Naive thymus-derived CD4-positive, alpha-beta T cell (primary cell): ENCODE measurements around the gene KLK3. TPM values are rescaled to one million over a fixed set of nuclear protein-coding genes. Genes with fewer than 3 reads are reported as not detected.

Source experiments
- ATAC-seq: fragments of 150-1000 bp; cut with Tn5 transposase; 2 replicates; pipeline ENCODE4 v1.10.0; 2021; ENCODE audit warnings: mild to moderate bottlenecking, moderate library complexity
- CTCF ChIA-PET: fragments of 350-600 bp; sonication (Branson Sonifier 250); formaldehyde crosslinking; loops from one replicate; lab custom pipeline; 2021; ENCODE audit warnings: antibody characterized with exemption; lab: Charles Lee
- POLR2A ChIA-PET: fragments of 350-600 bp; sonication (Branson Sonifier 250); formaldehyde crosslinking; loops from one replicate; lab custom pipeline; 2021; ENCODE audit warnings: antibody characterized with exemption, inconsistent platforms; lab: Charles Lee
- DNase-seq, 9 donors: peaks; one replicate each; pipeline versions ENCODE4 v3.0.0 to v3.0.0-alpha.2; 2020 to 2022; ENCODE audit warnings: mixed read lengths in 1 of 9
- H3K27ac ChIP-seq: one replicate; pipeline ENCODE4 v1.7.0; 2013; ENCODE audit warnings: mild to moderate bottlenecking, low read depth, low read length, moderate library complexity
- H3K27me3 ChIP-seq, 2 donors: one replicate each; pipeline ENCODE4 v1.7.0; 2013; ENCODE audit warnings: low read length in 2 of 2, mild to moderate bottlenecking in 2 of 2, moderate library complexity in 2 of 2; ENCODE audit not compliant: control insufficient read depth in 2 of 2, insufficient read depth in 2 of 2
- H3K36me3 ChIP-seq, 3 experiments: 1 replicate in 2 of 3; 2 replicates in 1 of 3; pipeline ENCODE4 v1.7.0; 2013; ENCODE audit warnings: low read length in 3 of 3, mild to moderate bottlenecking in 3 of 3, moderate library complexity in 1 of 3; ENCODE audit not compliant: insufficient read depth in 3 of 3, control insufficient read depth in 2 of 3
- H3K4me1 ChIP-seq, 2 donors: one replicate each; pipeline ENCODE4 v1.7.0; 2013; ENCODE audit warnings: low read length in 2 of 2, mild to moderate bottlenecking in 2 of 2, moderate library complexity in 1 of 2; ENCODE audit not compliant: control insufficient read depth in 2 of 2, insufficient read depth in 2 of 2
- H3K4me3 ChIP-seq: 2 replicates; pipeline ENCODE4 v1.7.0; 2013; ENCODE audit warnings: mild to moderate bottlenecking, low read length
- H3K9me3 ChIP-seq, 3 experiments: 1 replicate in 2 of 3; 2 replicates in 1 of 3; pipeline ENCODE4 v1.7.0; 2013; ENCODE audit warnings: low read length in 3 of 3; ENCODE audit not compliant: control insufficient read depth in 2 of 3
- H3K27ac Mint-ChIP-seq, 9 donors: one replicate each; pipeline ENCODE4 v1.8.0; 2020 to 2022; ENCODE audit warnings: mixed read lengths in 9 of 9, mild to moderate bottlenecking in 8 of 9, moderate library complexity in 5 of 9, inconsistent platforms in 2 of 9
- H3K27me3 Mint-ChIP-seq, 5 donors: one replicate each; pipeline ENCODE4 v1.8.0; 2021 to 2022; ENCODE audit warnings: mixed read lengths in 5 of 5, mild to moderate bottlenecking in 1 of 5
- H3K36me3 Mint-ChIP-seq, 5 donors: one replicate each; pipeline ENCODE4 v1.8.0; 2020 to 2022; ENCODE audit warnings: mixed read lengths in 5 of 5, mild to moderate bottlenecking in 3 of 5, inconsistent platforms in 1 of 5
- H3K4me1 Mint-ChIP-seq, 7 donors: one replicate each; pipeline ENCODE4 v1.8.0; 2020 to 2022; ENCODE audit warnings: mixed read lengths in 7 of 7, mild to moderate bottlenecking in 3 of 7, inconsistent platforms in 1 of 7
- H3K4me3 Mint-ChIP-seq, 10 donors: one replicate each; pipeline ENCODE4 v1.8.0; 2020 to 2022; ENCODE audit warnings: mild to moderate bottlenecking in 10 of 10, mixed read lengths in 10 of 10, moderate library complexity in 6 of 10, inconsistent platforms in 2 of 10
- H3K9me3 Mint-ChIP-seq, 11 donors: one replicate each; pipeline ENCODE4 v1.8.0; 2020 to 2022; ENCODE audit warnings: mixed read lengths in 11 of 11, mild to moderate bottlenecking in 4 of 11, inconsistent platforms in 1 of 11, moderate library complexity in 1 of 11
- intact Hi-C, 2 donors: fragments of 100-400 bp; cut with micrococcal nuclease; formaldehyde crosslinking; loops; one replicate each; pipeline ENCODE4 v1.15.1; 2023
- polyA plus RNA-seq, 2 donors: library from polyadenylated mRNA; unstranded; fragments of 300-500 nt; fragmentation: Illumina TruSeq; gene quantifications; one replicate each; pipeline ENCODE4 v1.2.3, GENCODE V29; 2021
- total RNA-seq, 6 experiments: library from RNA in 5 of 6; stranded (reverse) in 5 of 6; gene quantifications; 1 replicate in 5 of 6; 2 replicates in 1 of 6; pipeline ENCODE4 v1.2.3 and lab custom pipeline; 2021 to 2026

The KLK3 gene
- total and polyA plus RNA-seq, 7 experiments from 2014 or later, result not detected

DNA sequence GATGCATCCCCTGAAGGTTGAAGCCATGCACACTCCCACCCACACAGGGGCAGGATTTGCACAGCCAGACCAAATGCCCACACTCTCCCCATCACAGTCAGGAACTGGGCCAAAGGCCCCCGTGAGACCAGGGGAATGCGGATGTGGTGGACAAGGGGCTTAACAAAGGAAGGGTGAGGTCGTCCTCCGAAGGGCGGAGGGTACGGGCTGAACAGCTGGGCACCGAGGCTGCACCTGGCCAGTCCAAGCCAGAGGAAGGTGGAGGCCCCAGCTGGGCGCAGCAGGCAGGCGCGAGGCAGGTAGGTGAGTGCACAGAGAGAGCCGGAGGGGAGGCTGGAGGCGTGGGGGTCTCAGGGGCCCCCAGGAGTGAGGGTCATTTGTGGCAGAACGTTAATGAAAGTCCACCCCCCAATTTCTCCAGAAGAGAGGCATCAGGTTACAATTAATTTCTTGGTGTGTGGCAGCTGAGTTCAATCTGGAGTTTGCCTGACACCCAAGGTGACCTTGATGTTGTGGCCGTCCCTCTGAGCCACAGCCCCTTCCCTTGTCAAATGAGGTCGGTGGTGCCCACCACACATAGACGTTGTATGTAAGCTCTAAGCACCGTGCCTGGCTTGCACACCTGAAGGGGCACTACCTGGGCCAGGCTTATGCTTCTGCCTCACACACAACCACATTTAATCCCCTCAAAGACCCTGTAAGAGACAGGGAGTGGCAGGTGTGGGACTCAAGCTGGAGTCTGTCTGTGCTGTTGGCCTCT is 24.3 kb upstream of the KLK3 start:
- H3K27me3 ChIP-seq, result peaks cover 0 to 5% of the 10 kb centered on the region in 2 donors
- no peak for ATAC-seq
- peaks cover 0 to 1% (median 0%) of the 10 kb centered on the region in 11 donors for H3K9me3 Mint-ChIP-seq
- intact Hi-C loops, result no loop called here
- no peak for DNase-seq
- no peaks in the 10 kb centered on the region for H3K36me3 ChIP-seq
- peaks cover 2 to 6% of the 10 kb centered on the region in 2 donors for H3K4me1 ChIP-seq
- H3K36me3 Mint-ChIP-seq, result no peaks in the 10 kb centered on the region
- H3K4me1 Mint-ChIP-seq, result peaks cover 0 to 6% (median 5%) of the 10 kb centered on the region in 7 donors
- no peak overlapping the region for H3K4me3 Mint-ChIP-seq
- ChIA-PET POLR2A (no interaction called here), CTCF (no interaction called here)
- no peak overlapping the region for H3K27ac ChIP-seq
- H3K27ac Mint-ChIP-seq, result no peak overlapping the region
- H3K4me3 ChIP-seq, result no peak overlapping the region
- peaks cover 25 to 59% (median 42%) of the 10 kb centered on the region in 5 donors for H3K27me3 Mint-ChIP-seq
- H3K9me3 ChIP-seq, result no peaks in the 10 kb centered on the region

DNA sequence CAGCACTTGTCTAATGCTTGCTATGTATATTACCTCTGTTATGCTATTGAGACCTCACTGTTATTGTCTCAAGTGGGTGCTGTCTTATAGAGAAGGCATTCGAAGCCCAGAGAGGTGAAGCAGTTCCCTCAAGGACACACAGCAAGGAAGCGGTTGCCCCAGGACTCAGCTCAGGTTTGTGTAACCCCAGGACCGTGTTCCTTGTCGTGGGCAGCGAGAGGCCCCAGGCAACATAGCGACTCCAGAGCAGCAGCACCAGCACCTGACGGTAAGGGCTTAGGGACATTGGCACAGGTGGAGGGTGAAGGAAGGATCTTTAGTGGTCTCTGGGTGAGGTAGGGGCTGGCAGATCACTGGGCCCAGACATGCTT is 23.7 kb upstream of the KLK3 start:
- no peak overlapping the region for H3K27ac ChIP-seq
- H3K36me3 Mint-ChIP-seq, result no peaks in the 10 kb centered on the region
- intact Hi-C loops, result no loop called here
- no peak overlapping the region for H3K4me3 ChIP-seq
- no peaks in the 10 kb centered on the region for H3K36me3 ChIP-seq
- CTCF ChIA-PET, result no interaction called here
- DNase-seq (no peak), ATAC-seq (no peak)
- H3K4me1 ChIP-seq, result peaks cover 4 to 8% of the 10 kb centered on the region in 2 donors
- H3K9me3 ChIP-seq, result no peaks in the 10 kb centered on the region
- H3K27ac Mint-ChIP-seq, result no peak overlapping the region
- H3K27me3 Mint-ChIP-seq, result peaks cover 24 to 58% (median 42%) of the 10 kb centered on the region in 5 donors
- H3K9me3 Mint-ChIP-seq, result peaks cover 0 to 1% (median 0%) of the 10 kb centered on the region in 11 donors
- H3K27me3 ChIP-seq, result peaks cover 0 to 5% of the 10 kb centered on the region in 2 donors
- H3K4me1 Mint-ChIP-seq, result peaks cover under 1 to 7% (median 6%) of the 10 kb centered on the region in 7 donors
- POLR2A ChIA-PET, result no interaction called here
- H3K4me3 Mint-ChIP-seq, result no peak overlapping the region

DNA sequence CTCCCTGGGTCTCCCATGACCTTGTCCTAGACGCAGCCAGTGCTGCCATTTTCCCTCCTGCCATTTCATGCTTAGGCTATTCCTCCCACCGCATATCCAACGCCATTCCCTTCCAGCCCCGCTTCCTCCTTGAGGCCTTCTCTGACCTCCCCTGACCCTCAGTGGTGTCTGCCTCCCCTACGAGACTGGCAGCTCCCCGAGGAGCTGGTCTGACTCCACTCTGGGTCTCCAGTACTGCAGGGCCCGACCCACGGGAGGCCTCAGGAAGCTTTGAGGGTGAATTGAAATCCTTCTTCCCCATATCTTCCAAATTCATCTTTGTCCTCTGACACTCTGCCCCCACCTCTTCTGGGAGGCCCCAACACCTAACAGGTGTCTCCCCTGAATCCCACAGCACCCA is 22.0 kb upstream of the KLK3 start:
- no peaks in the 10 kb centered on the region for H3K36me3 ChIP-seq
- DNase-seq, result no peak
- H3K4me1 ChIP-seq, result peaks cover 4 to 8% of the 10 kb centered on the region in 2 donors
- H3K27me3 ChIP-seq, result peaks cover 0 to 7% of the 10 kb centered on the region in 2 donors
- Mint-ChIP-seq H3K9me3 (peaks cover 0 to 2% (median 0%) of the 10 kb centered on the region in 11 donors), H3K27me3 (peaks cover 31 to 61% (median 45%) of the 10 kb centered on the region in 5 donors), H3K27ac (peak overlapping the region in 1 of 9 donors; percentile 87), H3K4me1 (peaks cover 5 to 20% (median 11%) of the 10 kb centered on the region in 7 donors), H3K36me3 (no peaks in the 10 kb centered on the region), H3K4me3 (no peak overlapping the region)
- no peak for ATAC-seq
- H3K27ac ChIP-seq, result no peak overlapping the region
- no peak overlapping the region for H3K4me3 ChIP-seq
- intact Hi-C loops, result no loop called here
- no peaks in the 10 kb centered on the region for H3K9me3 ChIP-seq
- CTCF ChIA-PET, result no interaction called here
- POLR2A ChIA-PET, result no interaction called here

DNA sequence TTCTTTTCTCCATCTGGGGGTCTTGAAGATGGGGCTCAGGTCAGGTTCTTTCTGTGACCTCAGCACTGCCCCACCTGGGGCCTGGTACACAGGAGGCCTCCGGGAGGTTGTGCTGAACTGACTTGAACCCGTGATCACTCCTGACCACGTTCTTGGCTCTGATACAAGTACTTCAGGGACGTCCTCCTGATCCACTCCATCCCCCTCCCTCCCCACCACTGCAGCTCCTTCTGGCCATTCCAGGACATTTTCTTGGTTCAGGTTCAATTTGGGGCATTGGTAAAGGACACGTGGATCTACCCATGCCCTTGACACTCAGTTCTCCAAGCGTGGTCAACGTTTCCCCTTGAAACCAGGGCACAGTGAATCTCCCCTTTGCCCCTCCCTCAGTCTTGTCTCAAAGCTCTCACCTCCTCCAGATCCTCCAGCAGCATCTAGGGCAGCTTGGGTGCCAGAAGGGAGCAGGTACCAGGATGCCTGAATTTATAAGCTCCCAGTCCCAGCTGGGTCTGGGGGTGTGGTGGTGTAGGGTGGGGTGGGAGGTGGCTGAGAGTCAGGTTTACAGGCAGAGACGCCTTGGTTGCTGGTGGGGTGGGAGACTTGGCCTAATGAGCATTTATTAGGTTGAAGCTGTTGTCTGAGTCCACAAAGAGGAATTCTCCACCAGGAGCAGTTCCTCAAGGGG is 21.5 kb upstream of the KLK3 start, which contains the start of gene KLK15:
Gene KLK15, minus strand, starts transcription at position 458 of the 685 bp plus-strand sequence. CDS start 2,082 bp downstream, outside the sequence.
- Mint-ChIP-seq H3K9me3 (peaks cover 0 to 2% (median 0%) of the 10 kb centered on the region in 11 donors), H3K4me1 (peaks cover 5 to 23% (median 11%) of the 10 kb centered on the region in 7 donors), H3K36me3 (no peaks in the 10 kb centered on the region), H3K27me3 (peaks cover 31 to 60% (median 43%) of the 10 kb centered on the region in 5 donors), H3K27ac (peak within 1 kb of the TSS in 1 of 9 donors; percentile 87), H3K4me3 (peak within 1 kb of the TSS in 1 of 10 donors; percentile 10)
- H3K4me3 ChIP-seq, result no peak within 1 kb of the TSS
- ChIA-PET POLR2A (no interaction called here), CTCF (no interaction called here)
- peaks cover 0 to 7% of the 10 kb centered on the region in 2 donors for H3K27me3 ChIP-seq
- ATAC-seq, result no peak
- H3K36me3 ChIP-seq, result no peaks in the 10 kb centered on the region
- DNase-seq, result no peak
- no peaks in the 10 kb centered on the region for H3K9me3 ChIP-seq
- H3K27ac ChIP-seq, result no peak within 1 kb of the TSS
- intact Hi-C loops, result no loop called here
- H3K4me1 ChIP-seq, result peaks cover 4 to 8% of the 10 kb centered on the region in 2 donors

DNA sequence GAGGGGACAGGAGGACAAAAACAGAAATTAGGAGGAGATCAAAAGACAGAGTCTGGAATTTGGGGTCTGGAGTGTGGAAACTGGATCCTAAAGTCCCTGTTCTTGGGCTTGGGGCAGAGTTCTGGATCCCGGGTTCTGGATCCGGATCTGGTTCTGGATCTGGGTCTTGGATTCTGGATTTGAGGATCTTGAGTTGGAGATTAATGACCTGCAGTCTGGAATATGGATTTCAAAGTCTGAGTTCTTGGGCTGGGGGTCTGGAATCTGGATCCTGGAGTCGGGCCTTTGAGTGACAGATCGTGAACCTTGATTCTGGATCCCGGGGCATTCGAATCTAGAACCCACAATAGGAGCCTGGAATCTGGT is 20.9 kb upstream of the KLK3 start:
- H3K27ac ChIP-seq, result no peak overlapping the region
- peaks cover 5 to 25% (median 11%) of the 10 kb centered on the region in 7 donors for H3K4me1 Mint-ChIP-seq
- H3K4me1 ChIP-seq, result peaks cover 4 to 8% of the 10 kb centered on the region in 2 donors
- H3K36me3 ChIP-seq, result no peaks in the 10 kb centered on the region
- peaks cover 31 to 62% (median 45%) of the 10 kb centered on the region in 5 donors for H3K27me3 Mint-ChIP-seq
- H3K27me3 ChIP-seq, result peaks cover 0 to 7% of the 10 kb centered on the region in 2 donors
- H3K36me3 Mint-ChIP-seq, result no peaks in the 10 kb centered on the region
- no peak for DNase-seq
- H3K9me3 ChIP-seq, result no peaks in the 10 kb centered on the region
- ATAC-seq, result no peak
- H3K27ac Mint-ChIP-seq, result no peak overlapping the region
- H3K4me3 ChIP-seq, result no peak overlapping the region
- H3K9me3 Mint-ChIP-seq, result peaks cover 0 to 2% (median 0%) of the 10 kb centered on the region in 11 donors
- CTCF ChIA-PET, result no interaction called here
- peak overlapping the region in 1 of 10 donors; percentile 10 for H3K4me3 Mint-ChIP-seq
- intact Hi-C loops, result no loop called here
- POLR2A ChIA-PET, result no interaction called here

DNA sequence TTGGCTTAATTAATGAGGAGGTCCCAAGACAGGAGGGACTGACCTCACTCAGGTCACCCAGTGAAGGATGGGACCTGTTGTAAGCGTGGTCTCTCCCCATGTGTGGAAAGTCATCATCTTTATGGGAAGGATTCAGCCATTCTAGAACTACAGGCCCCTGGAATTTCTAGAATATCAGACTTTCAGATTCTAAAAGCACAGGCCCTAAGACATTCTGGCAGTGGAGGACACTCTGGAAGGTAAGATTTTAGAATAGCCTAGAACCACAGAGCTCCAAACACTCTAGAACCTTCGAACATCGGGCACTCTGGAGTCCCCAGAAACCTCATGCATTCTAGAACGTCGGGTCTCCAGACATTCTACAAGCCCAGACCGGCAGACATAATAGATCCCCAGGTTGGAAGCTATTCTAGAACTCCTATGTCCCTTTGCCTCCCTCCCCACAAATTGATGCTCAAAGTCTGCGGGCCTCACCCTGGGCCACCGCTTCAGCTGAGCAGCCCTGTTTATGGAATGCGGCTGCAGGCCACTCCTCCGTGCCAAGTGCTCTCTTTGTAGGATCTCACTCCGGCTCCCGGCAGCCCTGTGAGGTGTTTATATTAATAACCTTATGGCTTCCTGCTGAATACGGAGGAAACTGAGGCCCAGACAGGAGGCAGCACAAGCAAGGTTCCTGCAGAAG is 19.5 kb upstream of the KLK3 start:
- no peaks in the 10 kb centered on the region for H3K36me3 Mint-ChIP-seq
- no peak overlapping the region for H3K27ac Mint-ChIP-seq
- ChIA-PET POLR2A (no interaction called here), CTCF (no interaction called here)
- H3K4me3 Mint-ChIP-seq, result peak overlapping the region; percentile 68 to 94 (median 82)
- Histone ChIP-seq H3K4me1 (peaks cover 4 to 8% of the 10 kb centered on the region in 2 donors), H3K9me3 (no peaks in the 10 kb centered on the region), H3K27me3 (peaks cover 0 to 7% of the 10 kb centered on the region in 2 donors), H3K27ac (no peak overlapping the region), H3K36me3 (no peaks in the 10 kb centered on the region), H3K4me3 (peak overlapping the region; percentile 51)
- peaks cover 31 to 61% (median 45%) of the 10 kb centered on the region in 5 donors for H3K27me3 Mint-ChIP-seq
- ATAC-seq (no peak), DNase-seq (no peak)
- H3K9me3 Mint-ChIP-seq, result peaks cover 0 to 2% (median 0%) of the 10 kb centered on the region in 11 donors
- peaks cover 5 to 25% (median 11%) of the 10 kb centered on the region in 7 donors for H3K4me1 Mint-ChIP-seq
- intact Hi-C loops, result no loop called here
